Bronchial epithelial cell (primary cell): Measurements from ENCODE around the gene CYSLTR2. TPM values are rescaled to one million over a fixed set of nuclear protein-coding genes. Genes with fewer than 3 reads are reported as not detected.

ENCODE experiments used
- DNase-seq: peaks from one replicate; pipeline ENCODE4 v3.0.0-alpha.2; 2010; ENCODE audit warnings: low read depth
- FAIRE-seq: peaks from 2 replicates; lab custom pipeline; 2011; peaks lifted over from hg19 to GRCh38; lab: Jason Lieb, UNC
- H3K27me3 ChIP-seq: 2 replicates; pipeline ENCODE4 v1.5.1; 2011; ENCODE audit warnings: low read length; ENCODE audit not compliant: control insufficient read depth, insufficient read depth
- H3K36me3 ChIP-seq: 2 replicates; pipeline ENCODE4 v1.5.1; 2011; ENCODE audit warnings: low read length; ENCODE audit not compliant: control insufficient read depth, insufficient read depth
- H3K4me3 ChIP-seq: 2 replicates; pipeline ENCODE4 v1.5.1; 2011; ENCODE audit warnings: mild to moderate bottlenecking, low read depth, low read length, control low read depth
- total RNA-seq: library from RNA; depleted of rRNA; stranded (reverse); fragments of >200 nt; gene quantifications from 2 replicates; pipeline ENCODE4 v1.2.1, GENCODE V29; 2014
- TF ChIP-seq, protein P1 (sequence below): IDR thresholded peaks from 2 replicates; pipeline ENCODE4 v1.5.1; 2011; ENCODE audit warnings: mild to moderate bottlenecking, moderate library complexity, low read length, control low read depth, inconsistent platforms; ENCODE audit not compliant: insufficient read depth, severe bottlenecking

CYSLTR2 gene, protein sequence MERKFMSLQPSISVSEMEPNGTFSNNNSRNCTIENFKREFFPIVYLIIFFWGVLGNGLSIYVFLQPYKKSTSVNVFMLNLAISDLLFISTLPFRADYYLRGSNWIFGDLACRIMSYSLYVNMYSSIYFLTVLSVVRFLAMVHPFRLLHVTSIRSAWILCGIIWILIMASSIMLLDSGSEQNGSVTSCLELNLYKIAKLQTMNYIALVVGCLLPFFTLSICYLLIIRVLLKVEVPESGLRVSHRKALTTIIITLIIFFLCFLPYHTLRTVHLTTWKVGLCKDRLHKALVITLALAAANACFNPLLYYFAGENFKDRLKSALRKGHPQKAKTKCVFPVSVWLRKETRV
- total RNA-seq = not detected in 2 replicates

DNA sequence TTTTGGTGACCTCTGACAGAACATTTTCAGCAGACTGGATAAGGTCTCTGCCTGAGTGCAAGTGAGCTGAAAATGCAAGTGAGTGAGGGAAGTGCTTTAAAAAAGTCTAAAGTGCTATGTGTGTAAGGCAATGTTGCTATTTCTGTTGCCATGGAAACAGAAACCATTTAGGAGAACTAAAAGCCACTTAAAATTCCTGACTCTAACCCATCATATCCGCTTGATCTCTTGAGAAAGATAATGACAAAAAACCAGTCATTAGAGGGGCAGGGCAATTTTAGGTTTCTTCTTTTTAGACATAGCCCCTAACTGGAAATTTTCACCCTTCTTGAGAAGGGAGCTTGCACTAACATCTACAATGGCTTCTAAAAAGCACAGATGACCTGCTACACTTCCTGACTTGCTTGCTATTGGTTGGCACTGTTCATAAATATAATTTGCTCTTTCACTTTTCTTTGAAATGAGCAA, at the start of gene CYSLTR2:
TSS of gene CYSLTR2 (plus strand) at position 458 of the 468 bp plus-strand sequence. CDS start 52,889 bp downstream, outside the sequence.
- Histone ChIP-seq H3K4me3 (no peak within 1 kb of the TSS), H3K36me3 (no peaks in the 10 kb centered on the region), H3K27me3 (peaks cover 2% of the 10 kb centered on the region)
- FAIRE-seq (no peak), DNase-seq (no peak)
- TF ChIP-seq, protein P1, sequence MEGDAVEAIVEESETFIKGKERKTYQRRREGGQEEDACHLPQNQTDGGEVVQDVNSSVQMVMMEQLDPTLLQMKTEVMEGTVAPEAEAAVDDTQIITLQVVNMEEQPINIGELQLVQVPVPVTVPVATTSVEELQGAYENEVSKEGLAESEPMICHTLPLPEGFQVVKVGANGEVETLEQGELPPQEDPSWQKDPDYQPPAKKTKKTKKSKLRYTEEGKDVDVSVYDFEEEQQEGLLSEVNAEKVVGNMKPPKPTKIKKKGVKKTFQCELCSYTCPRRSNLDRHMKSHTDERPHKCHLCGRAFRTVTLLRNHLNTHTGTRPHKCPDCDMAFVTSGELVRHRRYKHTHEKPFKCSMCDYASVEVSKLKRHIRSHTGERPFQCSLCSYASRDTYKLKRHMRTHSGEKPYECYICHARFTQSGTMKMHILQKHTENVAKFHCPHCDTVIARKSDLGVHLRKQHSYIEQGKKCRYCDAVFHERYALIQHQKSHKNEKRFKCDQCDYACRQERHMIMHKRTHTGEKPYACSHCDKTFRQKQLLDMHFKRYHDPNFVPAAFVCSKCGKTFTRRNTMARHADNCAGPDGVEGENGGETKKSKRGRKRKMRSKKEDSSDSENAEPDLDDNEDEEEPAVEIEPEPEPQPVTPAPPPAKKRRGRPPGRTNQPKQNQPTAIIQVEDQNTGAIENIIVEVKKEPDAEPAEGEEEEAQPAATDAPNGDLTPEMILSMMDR = no peak

DNA sequence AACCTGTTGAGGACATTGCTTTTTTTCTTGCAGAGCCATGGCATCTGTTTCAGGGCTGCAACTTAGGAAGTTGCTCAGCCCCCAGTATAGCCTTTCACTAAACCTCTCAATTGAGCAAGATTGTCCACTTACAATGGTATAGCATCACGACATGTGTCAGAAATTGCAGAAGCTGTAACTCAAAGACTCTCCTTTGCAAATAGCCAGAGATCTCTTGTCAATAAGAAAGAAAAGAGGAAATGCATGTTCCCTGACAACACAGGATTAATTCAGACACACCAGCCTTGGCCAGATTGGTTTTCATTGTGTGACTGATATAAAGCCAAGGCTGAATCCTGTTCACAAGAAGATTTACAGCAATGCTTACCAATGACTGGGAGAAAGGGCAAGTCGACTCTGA, 38.7 kb upstream of the CYSLTR2 start:
- no peaks in the 10 kb centered on the region for H3K27me3 ChIP-seq
- DNase-seq (no peak), FAIRE-seq (no peak)
- TF ChIP-seq, protein P1 = no peak
- H3K4me3 ChIP-seq = no peak overlapping the region
- H3K36me3 ChIP-seq = no peaks in the 10 kb centered on the region

DNA sequence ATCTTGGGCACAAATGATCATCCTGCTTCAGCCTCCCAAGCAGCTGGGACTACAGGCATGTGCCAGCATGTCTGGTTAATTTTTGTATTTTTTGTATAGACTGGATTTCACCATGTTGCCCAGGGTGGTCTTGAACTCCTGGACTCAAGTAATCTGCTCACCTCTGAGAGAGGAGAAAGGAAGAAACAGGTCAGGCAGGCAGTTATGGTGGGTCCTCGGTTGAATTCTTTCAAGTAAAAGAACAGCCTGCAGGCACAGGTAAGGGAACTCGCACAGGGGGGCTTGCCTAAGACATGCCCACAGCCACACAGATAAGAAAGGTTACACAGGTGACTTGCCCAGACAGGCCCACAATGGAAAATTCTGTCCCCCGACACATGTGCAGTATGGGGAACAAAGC, 34.8 kb upstream of the CYSLTR2 start:
- FAIRE-seq = no peak
- Histone ChIP-seq H3K36me3 (no peaks in the 10 kb centered on the region), H3K4me3 (no peak overlapping the region), H3K27me3 (no peaks in the 10 kb centered on the region)
- TF ChIP-seq, protein P1 = no peak
- no peak for DNase-seq

DNA sequence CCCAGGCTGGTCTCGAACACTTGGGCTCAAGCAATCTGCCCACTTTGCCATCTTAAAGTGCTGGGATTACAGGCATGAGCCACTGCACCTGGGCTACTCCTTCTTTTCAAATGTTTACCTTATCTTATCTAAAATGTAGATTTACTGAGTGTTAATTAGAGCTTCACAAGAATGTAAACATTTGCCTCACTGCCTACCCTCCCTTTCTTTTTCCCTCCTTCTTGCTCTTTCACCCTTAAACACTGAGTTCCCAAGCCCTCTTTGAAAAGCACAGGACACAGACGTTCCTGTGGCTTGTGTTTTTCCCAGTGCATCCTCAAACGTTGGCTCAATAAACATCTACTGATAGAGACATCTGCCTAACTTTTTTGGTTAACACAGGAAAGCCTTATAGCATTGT, 32.7 kb upstream of the CYSLTR2 start:
- TF ChIP-seq, protein P1 = no peak
- FAIRE-seq (no peak), DNase-seq (no peak)
- H3K36me3 ChIP-seq = no peaks in the 10 kb centered on the region
- H3K27me3 ChIP-seq = no peaks in the 10 kb centered on the region
- H3K4me3 ChIP-seq = no peak overlapping the region

DNA sequence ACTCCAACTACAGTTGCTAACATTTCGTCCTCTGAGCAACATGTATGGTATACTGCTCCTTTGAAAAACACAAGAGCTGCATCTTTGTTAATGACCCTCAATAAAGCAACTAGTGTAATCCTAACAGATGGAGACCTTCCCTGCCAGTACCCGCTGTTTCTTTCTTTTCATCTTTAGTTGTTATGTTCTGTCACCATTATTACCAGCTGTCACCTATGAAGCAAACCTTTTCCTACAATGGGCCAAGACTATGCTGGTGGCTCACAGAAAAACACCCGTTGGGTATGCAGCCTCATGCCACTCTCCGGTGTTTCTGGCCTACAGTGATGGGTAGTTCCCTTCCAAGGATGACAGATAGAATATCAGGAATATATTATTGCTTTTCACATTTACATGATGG, 29.7 kb upstream of the CYSLTR2 start:
- no peak overlapping the region for H3K4me3 ChIP-seq
- TF ChIP-seq, protein P1 = no peak
- H3K36me3 ChIP-seq = no peaks in the 10 kb centered on the region
- no peaks in the 10 kb centered on the region for H3K27me3 ChIP-seq
- DNase-seq (no peak), FAIRE-seq (no peak)

DNA sequence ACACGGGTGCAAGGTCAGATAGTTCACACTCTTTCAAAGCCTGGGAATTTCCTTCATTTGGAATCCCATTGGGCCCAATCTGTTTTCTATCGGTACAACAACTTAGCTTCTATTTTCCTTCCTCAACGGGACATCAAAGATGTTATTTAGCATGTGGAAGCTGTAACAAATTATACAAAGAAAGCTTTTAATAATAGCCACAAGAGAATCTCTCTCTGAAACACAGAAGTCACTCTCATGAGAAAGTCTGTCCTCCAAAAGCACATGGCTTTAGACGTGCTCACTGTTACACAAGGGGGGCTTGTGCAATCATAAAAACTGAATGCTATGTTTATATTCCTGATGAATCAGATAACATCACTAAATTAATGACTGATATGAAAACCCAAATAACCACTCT, 28.9 kb upstream of the CYSLTR2 start:
- DNase-seq = no peak

More for the DNA sequence above, 28.9 kb upstream of the CYSLTR2 start:
- TF ChIP-seq, protein P1 = no peak
- Histone ChIP-seq H3K27me3 (no peaks in the 10 kb centered on the region), H3K36me3 (no peaks in the 10 kb centered on the region), H3K4me3 (no peak overlapping the region)
- no peak for FAIRE-seq
